Measurements from ENCODE around the gene ARHGAP26.

The ARHGAP26 gene

DNA sequence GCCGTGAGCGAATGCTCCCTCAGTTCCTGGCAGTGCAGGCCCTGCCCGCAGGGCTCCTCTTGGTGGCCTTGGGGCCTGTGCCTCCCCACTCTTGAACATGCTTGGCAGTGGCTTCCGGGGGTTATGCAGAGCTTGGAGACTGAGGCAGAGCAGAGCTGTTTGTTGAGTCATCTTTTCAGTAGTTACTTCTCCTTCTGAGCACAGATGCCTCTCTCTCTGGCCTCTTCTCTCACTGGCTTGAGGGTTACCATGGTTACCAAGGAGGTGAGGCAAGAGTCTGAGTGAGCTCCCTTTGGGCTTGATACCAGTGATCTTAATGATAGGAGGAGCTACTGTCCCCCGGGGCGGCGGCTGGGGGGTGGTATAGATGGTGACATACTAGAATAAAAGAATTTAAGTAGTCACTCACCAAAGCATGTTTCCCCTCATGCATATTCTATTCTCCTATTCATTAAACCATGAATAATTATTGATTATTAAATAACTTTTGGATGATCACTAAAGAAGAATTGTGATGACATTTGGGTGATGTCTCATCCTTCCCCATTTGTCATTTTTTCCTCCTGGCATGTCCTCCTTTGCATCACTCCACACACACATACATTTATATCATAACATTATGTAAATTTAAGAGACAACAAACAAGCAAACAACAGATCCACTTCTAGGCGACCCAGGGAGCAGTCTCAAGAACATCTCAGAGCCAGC, 111.1 kb downstream of the ARHGAP26 start:
- no peak for DNase-seq

GRCh38 chr5:142881784-142882126, 111.6 kb downstream of the ARHGAP26 start:
- DNase-seq: no peak

GRCh38 chr5:142883025-142883424, 112.8 kb downstream of the ARHGAP26 start:
- DNase-seq: no peak

- DNase-seq: no peak
These were observed 113.3 kb downstream of the ARHGAP26 start for GRCh38 chr5:142883438-142883837.

- DNase-seq: no peak
These were observed 113.9 kb downstream of the ARHGAP26 start for GRCh38 chr5:142884029-142884428.

GRCh38 chr5:142886211-142886610, 116.0 kb downstream of the ARHGAP26 start:
- no peak for DNase-seq

DNA sequence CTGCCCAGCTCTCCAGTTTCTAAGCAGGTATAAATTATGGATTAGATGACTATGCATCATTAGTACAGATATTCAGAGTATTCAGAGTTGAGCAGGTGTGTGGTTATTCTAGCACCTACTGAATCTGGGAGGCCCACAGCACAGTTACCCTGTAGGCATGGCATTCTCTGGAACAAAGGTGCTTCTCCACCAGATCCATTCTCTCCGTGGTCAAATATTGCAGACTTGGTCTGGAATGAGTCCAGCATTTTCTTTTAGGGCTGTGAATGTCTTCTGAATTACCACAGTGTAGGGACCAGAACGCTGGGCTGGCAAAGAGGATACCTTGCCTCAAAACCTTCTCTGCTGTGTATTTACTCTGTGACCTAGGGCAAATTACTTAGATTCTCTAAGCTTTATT, 116.8 kb downstream of the ARHGAP26 start:
- no peak for DNase-seq

DNA sequence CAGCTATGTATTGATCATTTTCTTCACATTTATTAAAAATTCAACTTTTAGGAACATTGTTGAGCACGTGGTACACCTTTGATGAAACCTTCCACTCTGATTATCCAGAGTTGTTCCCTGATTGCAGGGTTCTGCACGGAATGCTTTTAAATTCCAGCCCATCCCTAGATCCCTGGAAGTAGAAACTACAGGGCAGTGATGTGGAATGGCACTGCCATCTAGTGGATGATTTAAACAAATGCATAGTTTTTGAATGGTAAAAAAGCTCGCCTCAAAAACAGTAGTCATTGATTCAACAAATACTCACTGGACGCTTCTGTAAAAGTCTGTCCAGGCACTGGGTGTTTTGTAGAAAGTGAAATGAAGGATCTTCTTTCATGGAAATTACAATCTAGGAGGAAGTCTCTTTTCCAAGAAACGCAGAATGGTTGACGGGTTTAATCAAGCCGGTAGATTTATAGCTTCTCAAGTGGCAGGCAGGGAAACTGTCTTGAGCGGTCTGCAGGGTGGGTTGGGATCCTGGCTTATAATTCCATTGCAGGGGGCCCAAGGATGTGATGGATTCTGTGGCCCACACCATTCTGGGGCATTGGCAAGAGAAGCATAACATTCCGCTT, 118.4 kb downstream of the ARHGAP26 start:
- DNase-seq: peak in 1 of 2 experiments; percentile 21

DNA sequence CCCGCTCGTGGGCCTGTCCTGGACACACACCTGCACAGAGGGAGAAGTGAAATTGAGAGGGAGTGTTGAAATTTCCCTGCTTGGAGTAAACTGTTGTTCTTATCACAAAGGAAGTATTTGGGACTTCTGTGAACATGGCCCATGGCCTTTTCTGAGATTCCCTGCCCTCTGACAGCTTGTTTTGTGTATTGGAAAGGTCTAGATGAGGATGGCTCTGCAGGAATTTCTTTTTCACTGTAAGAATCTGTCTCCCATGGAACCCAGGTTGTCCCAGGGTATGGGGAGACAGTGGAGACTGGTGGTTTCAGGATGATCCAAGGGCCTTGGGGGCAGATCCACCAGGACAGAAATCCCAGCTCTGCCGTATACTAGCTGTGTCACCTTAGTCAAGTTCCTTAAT, 121.8 kb downstream of the ARHGAP26 start:
- DNase-seq: no peak

DNA sequence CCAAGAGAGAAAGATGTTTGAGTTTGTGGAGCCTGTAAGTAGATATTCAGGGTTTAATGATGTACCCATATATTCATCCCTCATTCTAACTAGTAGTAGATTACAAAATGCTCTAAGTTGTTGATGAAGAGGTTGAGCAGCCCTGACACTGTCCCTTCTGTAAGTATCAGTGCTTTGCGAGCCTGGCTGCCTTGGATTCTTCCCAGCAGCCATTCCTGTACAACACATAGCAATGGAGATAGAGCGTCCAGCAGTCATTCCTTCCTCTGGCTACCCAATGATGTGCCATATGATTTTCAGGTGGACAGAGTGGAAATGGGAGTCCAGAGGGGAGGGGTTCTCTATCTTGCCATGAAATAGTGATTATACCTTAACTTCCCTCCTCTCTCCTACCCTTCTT, 124.1 kb downstream of the ARHGAP26 start:
- DNase-seq: no peak

DNA sequence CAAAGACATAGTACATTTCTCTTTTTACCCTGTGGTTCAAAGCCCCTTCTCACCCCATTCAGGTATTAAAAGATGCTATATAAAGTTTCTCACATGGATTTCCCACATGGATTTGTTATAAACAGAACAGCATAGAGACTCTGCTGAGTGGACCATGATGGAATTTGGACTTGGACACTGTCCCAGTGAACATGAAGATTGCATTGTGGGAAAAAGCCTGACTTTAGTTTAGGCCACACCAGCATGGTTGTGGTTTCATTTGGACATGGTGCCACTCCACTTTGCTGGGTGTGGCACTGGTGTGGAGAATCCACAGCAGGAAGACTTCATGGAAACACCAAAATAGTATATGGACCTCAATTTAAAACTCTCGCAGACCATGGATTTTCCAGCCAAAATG, 124.6 kb downstream of the ARHGAP26 start:
- no peak for DNase-seq

GRCh38 chr5:142896325-142897007, 126.3 kb downstream of the ARHGAP26 start:
- no peak for DNase-seq

GRCh38 chr5:142897328-142897727, 127.2 kb downstream of the ARHGAP26 start:
- DNase-seq: no peak

- DNase-seq: no peak
These were observed 130.8 kb downstream of the ARHGAP26 start for GRCh38 chr5:142900927-142901326.

DNA sequence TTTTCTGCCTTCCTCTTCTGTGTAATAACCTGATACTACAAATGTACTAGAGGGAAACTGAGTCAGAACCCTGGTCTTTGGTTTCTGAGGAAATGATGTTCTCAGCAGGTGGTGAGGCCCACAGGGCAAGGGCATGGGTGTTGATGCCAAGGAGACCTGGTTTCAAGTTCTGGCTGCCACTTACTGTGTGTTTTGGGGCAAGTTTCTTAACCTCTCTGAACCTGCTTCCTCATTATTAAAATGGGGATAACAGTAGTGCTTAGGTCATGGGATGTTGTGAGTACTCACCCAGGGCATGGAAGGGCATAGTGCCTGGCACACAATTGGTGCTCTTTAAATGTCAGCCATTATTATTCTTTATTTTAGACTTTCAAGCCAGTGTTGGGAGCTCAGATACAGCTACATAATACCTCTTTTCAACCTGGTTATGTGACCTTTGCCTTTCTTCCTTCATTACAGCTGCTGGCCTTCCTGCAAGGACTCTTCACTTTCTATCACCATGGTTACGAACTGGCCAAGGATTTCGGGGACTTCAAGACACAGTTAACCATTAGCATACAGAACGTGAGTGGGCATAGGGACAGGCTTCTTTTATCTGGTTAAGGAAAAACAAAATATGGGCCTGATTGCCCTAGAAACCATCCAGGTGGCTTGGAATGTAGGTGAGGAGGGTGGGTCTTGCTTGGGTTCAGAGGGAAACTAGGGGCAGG, 131.5 kb downstream of the ARHGAP26 start:
- no peak for DNase-seq

- no peak for DNase-seq
These were observed 132.2 kb downstream of the ARHGAP26 start for GRCh38 chr5:142902186-142902965.

- no peak for DNase-seq
These were observed 134.2 kb downstream of the ARHGAP26 start for GRCh38 chr5:142904416-142904815.

DNA sequence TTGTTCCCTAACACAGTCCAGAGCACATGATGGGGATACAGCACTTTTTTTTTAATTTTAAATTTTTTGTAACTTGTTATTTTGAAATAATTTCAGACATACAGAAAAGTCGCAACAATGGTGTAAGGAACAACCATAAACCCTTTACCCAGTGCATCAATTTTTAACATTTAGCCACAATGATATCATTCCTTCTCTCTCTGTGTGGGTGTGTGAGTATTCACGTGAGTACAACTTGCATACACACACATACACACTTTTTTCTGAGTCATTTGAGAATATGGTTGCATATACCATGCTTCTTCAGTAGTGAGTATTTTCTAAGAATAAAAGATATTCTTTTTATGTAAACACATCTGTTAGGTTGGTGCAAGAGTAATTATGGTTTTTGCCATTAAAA, 135.2 kb downstream of the ARHGAP26 start:
- DNase-seq: no peak

DNA sequence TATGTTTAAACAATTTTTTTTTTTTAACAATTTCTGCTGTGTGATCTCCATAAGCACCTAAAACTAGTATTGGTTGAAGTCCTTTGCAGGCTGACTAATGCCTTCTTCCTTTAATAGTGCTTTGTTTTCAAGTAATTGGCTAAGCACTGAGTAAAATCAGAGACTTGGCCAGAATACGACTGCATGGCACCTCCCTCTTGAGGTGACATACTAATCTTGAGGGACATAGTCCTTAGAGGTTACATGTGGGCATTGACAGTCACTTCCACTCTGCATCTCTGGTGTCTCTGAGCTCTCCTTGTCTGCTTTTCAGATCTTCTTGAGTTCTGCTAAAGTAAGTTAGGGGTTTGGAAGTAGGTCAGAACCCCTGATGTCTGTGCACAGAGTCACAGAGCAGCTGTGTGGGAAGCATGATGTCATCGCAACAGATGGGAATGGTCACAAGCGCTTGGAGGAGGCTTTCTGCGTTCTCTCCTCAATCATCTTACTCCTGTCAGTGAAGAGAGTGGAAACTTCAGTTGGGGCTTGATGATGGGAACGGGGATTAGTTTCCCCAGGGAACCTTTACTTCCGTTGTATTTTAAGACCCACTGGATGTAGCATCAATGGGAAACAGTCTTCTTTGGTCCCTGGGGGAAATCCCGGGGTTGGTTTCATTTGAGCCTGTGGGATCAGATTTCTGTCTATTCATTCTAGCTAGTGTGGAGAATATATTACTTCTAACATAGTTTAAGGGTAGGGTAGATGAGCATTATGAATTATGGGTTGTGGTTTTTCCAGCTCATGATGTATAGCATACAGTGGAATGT, 136.9 kb downstream of the ARHGAP26 start:
- DNase-seq: no peak

DNA sequence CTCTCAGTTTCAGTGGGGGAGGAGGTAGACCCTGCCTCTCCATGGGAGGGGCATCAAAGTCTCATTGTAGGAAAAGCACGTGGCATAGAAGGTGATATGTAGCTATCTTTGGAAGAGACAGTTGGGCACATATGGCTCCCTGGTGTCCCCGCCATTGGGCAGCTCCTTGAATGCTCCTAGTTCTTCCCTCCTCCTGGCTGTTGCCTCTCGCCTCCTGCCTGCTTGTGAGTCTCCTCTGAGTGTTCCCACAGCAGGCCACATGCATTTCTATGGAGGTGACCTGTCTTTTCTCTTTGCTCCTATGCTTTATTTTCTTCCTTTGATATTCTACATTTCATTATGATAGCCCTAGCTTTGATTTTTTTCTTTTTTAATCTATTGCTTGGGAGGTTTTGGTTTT, 138.5 kb downstream of the ARHGAP26 start:
- DNase-seq: no peak

DNA sequence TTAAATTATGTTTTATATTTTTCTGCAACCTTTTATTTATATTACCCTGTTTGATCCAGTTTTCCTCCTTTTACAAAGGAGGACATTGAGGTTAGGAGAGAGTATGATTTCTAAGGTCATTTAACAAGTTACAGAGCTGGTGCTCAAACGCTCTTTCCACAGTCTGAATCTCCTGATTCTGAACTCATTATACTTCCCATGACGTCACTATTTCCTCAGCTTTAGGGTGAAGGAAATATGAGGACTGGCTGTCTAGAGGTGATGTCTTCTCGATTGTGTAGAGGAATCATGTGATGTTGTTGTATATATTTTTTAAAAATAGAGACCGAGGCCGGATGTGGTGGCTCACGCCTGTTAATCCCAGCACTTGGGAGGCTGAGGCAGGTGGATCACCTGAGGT, 140.0 kb downstream of the ARHGAP26 start:
- no peak for DNase-seq

DNA sequence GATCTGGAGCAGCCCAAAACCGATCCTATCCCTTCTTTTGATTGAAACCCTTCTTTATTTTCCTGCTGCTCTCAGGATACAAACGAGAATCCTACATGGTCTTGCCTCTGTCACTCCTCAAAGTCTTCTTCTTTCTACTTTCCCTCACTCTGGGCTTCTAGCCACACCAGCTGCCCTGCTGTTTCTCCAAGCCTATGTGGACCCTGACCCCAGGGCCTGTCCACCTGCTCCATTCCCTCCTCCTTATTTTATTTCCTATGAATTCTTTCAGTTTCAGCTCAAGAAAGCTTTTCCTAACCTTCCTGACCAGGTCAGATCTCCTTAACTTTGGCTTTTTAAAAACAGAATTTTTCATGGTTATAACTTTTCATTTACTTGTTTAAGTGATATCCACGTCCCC, 141.0 kb downstream of the ARHGAP26 start:
- DNase-seq: no peak
